WTC11 (cell line): ENCODE results near the gene IVD. TPM values are rescaled to one million over a fixed set of nuclear protein-coding genes. Genes with fewer than 3 reads are reported as not detected.

Experiments used
- ATAC-seq: fragments of 200-7000 bp; cut with Tn5 transposase; 2 replicates; pipeline ENCODE4 v1.10.0; 2021; ENCODE audit warnings: mild to moderate bottlenecking, moderate library complexity
- CTCF ChIA-PET: fragments of 300-600 bp; sonication (Branson Sonifier 250); formaldehyde crosslinking; loops from one replicate; lab custom pipeline; 2021; ENCODE audit warnings: antibody characterized with exemption; lab: Charles Lee
- POLR2A ChIA-PET: fragments of 350-600 bp; sonication (Branson Sonifier 250); formaldehyde crosslinking; loops from one replicate; lab custom pipeline; 2021; ENCODE audit warnings: antibody characterized with exemption; lab: Charles Lee
- DNase-seq: peaks from one replicate; pipeline ENCODE4 v3.0.0; 2021; ENCODE audit warnings: low spot score
- H3K27ac Mint-ChIP-seq: 2 replicates; pipeline ENCODE4 v1.8.0; 2021; ENCODE audit warnings: mixed read lengths
- H3K27me3 Mint-ChIP-seq: 2 replicates; pipeline ENCODE4 v1.8.0; 2021; ENCODE audit warnings: low read depth, mild to moderate bottlenecking, moderate library complexity, mixed read lengths
- H3K36me3 Mint-ChIP-seq: 2 replicates; pipeline ENCODE4 v1.8.0; 2021; ENCODE audit warnings: mixed read lengths
- H3K4me1 Mint-ChIP-seq: 2 replicates; pipeline ENCODE4 v1.8.0; 2022; ENCODE audit warnings: mixed read lengths
- H3K4me3 Mint-ChIP-seq: 2 replicates; pipeline ENCODE4 v1.8.0; 2021; ENCODE audit warnings: mild to moderate bottlenecking, moderate library complexity, mixed read lengths
- H3K9me3 Mint-ChIP-seq: 2 replicates; pipeline ENCODE4 v1.8.0; 2021; ENCODE audit warnings: mixed read lengths
- ATF6 ChIP-seq: sonication (generic); formaldehyde crosslinking; IDR thresholded peaks from 2 replicates; pipeline ENCODE4 v1.8.1; 2023; ENCODE audit warnings: mild to moderate bottlenecking, missing genetic modification reagents
- CBFB ChIP-seq: sonication (generic); formaldehyde crosslinking; IDR thresholded peaks from 2 replicates; pipeline ENCODE4 v1.8.1; 2022; ENCODE audit warnings: mild to moderate bottlenecking, low read depth, missing genetic modification reagents
- CREM ChIP-seq: sonication (generic); formaldehyde crosslinking; IDR thresholded peaks from 2 replicates; pipeline ENCODE4 v1.8.1; 2022; ENCODE audit warnings: mild to moderate bottlenecking, missing genetic modification reagents, moderate library complexity
- E2F4 ChIP-seq: sonication (generic); formaldehyde crosslinking; IDR thresholded peaks from 2 replicates; pipeline ENCODE4 v1.8.1; 2022; ENCODE audit warnings: low read depth, mild to moderate bottlenecking, moderate library complexity, missing genetic modification reagents, borderline replicate concordance
- ESRRA ChIP-seq: sonication (generic); formaldehyde crosslinking; IDR thresholded peaks from 2 replicates; pipeline ENCODE4 v1.8.1; 2022; ENCODE audit warnings: mild to moderate bottlenecking, missing genetic modification reagents, borderline replicate concordance
- ETV6 ChIP-seq: sonication (generic); formaldehyde crosslinking; IDR thresholded peaks from 2 replicates; pipeline ENCODE4 v1.8.1; 2022; ENCODE audit warnings: mild to moderate bottlenecking, missing genetic modification reagents
- FOXP4 ChIP-seq: sonication (generic); formaldehyde crosslinking; IDR thresholded peaks from 2 replicates; pipeline ENCODE4 v1.8.0; 2022; ENCODE audit warnings: mild to moderate bottlenecking, missing genetic modification reagents
- GRHL2 ChIP-seq: fragments of 250-450 bp; sonication (Bioruptor Pico); IDR thresholded peaks from 2 replicates; pipeline ENCODE4 v1.8.0; 2022; ENCODE audit warnings: mild to moderate bottlenecking, moderate library complexity; ENCODE audit not compliant: insufficient replicate concordance, severe bottlenecking
- GTF2I ChIP-seq: fragments of 250-450 bp; sonication (Bioruptor Pico); conservative IDR thresholded peaks from 2 replicates; pipeline ENCODE4 v1.4.0; 2021; ENCODE audit warnings: mild to moderate bottlenecking
- IRF2 ChIP-seq: sonication (generic); formaldehyde crosslinking; IDR thresholded peaks from 2 replicates; pipeline ENCODE4 v1.8.0; 2022; ENCODE audit warnings: low read depth, missing genetic modification reagents, borderline replicate concordance
- MYBL2 ChIP-seq: sonication (generic); formaldehyde crosslinking; IDR thresholded peaks from 2 replicates; pipeline ENCODE4 v1.8.1; 2023; ENCODE audit warnings: mild to moderate bottlenecking, moderate library complexity, missing genetic modification reagents
- NFYB ChIP-seq: sonication (generic); formaldehyde crosslinking; conservative IDR thresholded peaks from 2 replicates; pipeline ENCODE4 v1.8.0; 2022; ENCODE audit warnings: low read depth, missing genetic modification reagents
- NR3C1 ChIP-seq: sonication (generic); formaldehyde crosslinking; conservative IDR thresholded peaks from 2 replicates; pipeline ENCODE4 v1.8.1; 2023; ENCODE audit warnings: low read depth, mild to moderate bottlenecking, missing genetic modification reagents
- RELA ChIP-seq: sonication (generic); formaldehyde crosslinking; IDR thresholded peaks from 2 replicates; pipeline ENCODE4 v1.8.1; 2022; ENCODE audit warnings: missing genetic modification reagents, mild to moderate bottlenecking, borderline replicate concordance
- TCF7 ChIP-seq: sonication (generic); formaldehyde crosslinking; IDR thresholded peaks from 2 replicates; pipeline ENCODE4 v1.8.0; 2022; ENCODE audit warnings: mild to moderate bottlenecking, low read depth, missing genetic modification reagents, moderate library complexity
- ZMAT4 ChIP-seq: fragments of 250-450 bp; sonication (Bioruptor Pico); IDR thresholded peaks from 2 replicates; pipeline ENCODE4 v1.9.0; 2021; ENCODE audit warnings: mild to moderate bottlenecking
- ZNF121 ChIP-seq: sonication (generic); formaldehyde crosslinking; IDR thresholded peaks from 2 replicates; pipeline ENCODE4 v1.8.0; 2023; ENCODE audit warnings: missing genetic modification reagents
- ZNF416 ChIP-seq: fragments of 250-450 bp; sonication (Bioruptor Pico); IDR thresholded peaks from 2 replicates; pipeline ENCODE4 v1.9.0; 2021; ENCODE audit warnings: mild to moderate bottlenecking, inconsistent platforms
- ZNF425 ChIP-seq: fragments of 250-450 bp; sonication (Bioruptor Pico); conservative IDR thresholded peaks from 2 replicates; pipeline ENCODE4 v1.9.0; 2021; ENCODE audit warnings: mild to moderate bottlenecking
- ZSCAN18 ChIP-seq: fragments of 250-450 bp; sonication (Bioruptor Pico); IDR thresholded peaks from 2 replicates; pipeline ENCODE4 v2.1.2; 2022; ENCODE audit warnings: mild to moderate bottlenecking, moderate library complexity
- total RNA-seq: library from RNA; stranded (reverse); gene quantifications from 3 replicates; pipeline ENCODE4 v1.2.3, GENCODE V29; 2021

IVD gene
- total RNA-seq, 1 experiment from 2014 or later: 96.1 TPM

GRCh38 chr15:40377606-40378005, 28.0 kb upstream of the IVD start:
- no peak overlapping the region for H3K27ac Mint-ChIP-seq
- ATAC-seq (no peak), DNase-seq (no peak)
- H3K27me3 Mint-ChIP-seq: no peaks in the 10 kb centered on the region
- no peak overlapping the region for H3K4me3 Mint-ChIP-seq
- ChIA-PET POLR2A (no interaction called here), CTCF (interaction anchor here (0.9 kb wide), 1 partner anchor 41 kb away, joined by 3 read pairs; no protein-coding TSS in a partner anchor)
- peaks cover 21% of the 10 kb centered on the region for H3K4me1 Mint-ChIP-seq
- H3K36me3 Mint-ChIP-seq: no peaks in the 10 kb centered on the region
- no peak for TF ChIP-seq TCF7 (CRISPR knock-in tag)
- TF ChIP-seq ETV6: no peak
- no peaks in the 10 kb centered on the region for H3K9me3 Mint-ChIP-seq

GRCh38 chr15:40379374-40379773, 26.2 kb upstream of the IVD start:
- Mint-ChIP-seq H3K9me3 (no peaks in the 10 kb centered on the region), H3K27ac (no peak overlapping the region), H3K4me3 (no peak overlapping the region), H3K4me1 (peaks cover 22% of the 10 kb centered on the region), H3K36me3 (peaks cover 5% of the 10 kb centered on the region), H3K27me3 (no peaks in the 10 kb centered on the region)
- CTCF ChIA-PET: interaction anchor here (1.4 kb wide), 1 partner anchor 104 kb away, joined by 5 read pairs; no protein-coding TSS in a partner anchor
- DNase-seq (no peak), ATAC-seq (no peak)
- TF ChIP-seq NFYB (no peak), NR3C1 (no peak), ZMAT4 (CRISPR knock-in tag) (no peak), IRF2 (CRISPR knock-in tag) (no peak), RELA (CRISPR knock-in tag) (no peak), ZSCAN18 (CRISPR knock-in tag) (no peak), MYBL2 (no peak), CBFB (CRISPR knock-in tag) (no peak), TCF7 (CRISPR knock-in tag) (no peak), GRHL2 (CRISPR knock-in tag) (no peak), ETV6 (no peak), ESRRA (CRISPR knock-in tag) (no peak), FOXP4 (no peak), E2F4 (CRISPR knock-in tag) (no peak), GTF2I (CRISPR knock-in tag) (no peak), ZNF416 (CRISPR knock-in tag) (no peak)
- POLR2A ChIA-PET: no interaction called here

GRCh38 chr15:40379853-40380252, 25.7 kb upstream of the IVD start:
- POLR2A ChIA-PET: no interaction called here
- no peak overlapping the region for H3K4me3 Mint-ChIP-seq
- peaks cover 26% of the 10 kb centered on the region for H3K4me1 Mint-ChIP-seq
- TF ChIP-seq ZNF416 (CRISPR knock-in tag) (no peak), ZSCAN18 (CRISPR knock-in tag) (no peak), ZNF425 (CRISPR knock-in tag) (no peak), CREM (CRISPR knock-in tag) (no peak), ZNF121 (CRISPR knock-in tag) (no peak), ATF6 (CRISPR knock-in tag) (no peak)

More at GRCh38 chr15:40379853-40380252, 25.7 kb upstream of the IVD start:
- Mint-ChIP-seq H3K9me3 (no peaks in the 10 kb centered on the region), H3K27me3 (no peaks in the 10 kb centered on the region), H3K27ac (no peak overlapping the region), H3K36me3 (peaks cover 10% of the 10 kb centered on the region)
- CTCF ChIA-PET: interaction anchor here (1.4 kb wide), 1 partner anchor 105 kb away, joined by 5 read pairs; no protein-coding TSS in a partner anchor
- DNase-seq (no peak), ATAC-seq (no peak)
